ENCODE results near the gene MALRD1. TPM values are rescaled to one million over a fixed set of nuclear protein-coding genes. Genes with fewer than 3 reads are reported as not detected.

MALRD1 gene
- total and polyA plus RNA-seq, 10 donors: 0.06 to 1.6 (median 0.43) TPM

GRCh38 chr10:19658622-19659233, 610.1 kb downstream of the MALRD1 start:
- no peak for DNase-seq
- Histone ChIP-seq H3K27me3 (replicated peaks in 1 of 7) (no peaks in the 10 kb centered on the region), H3K9me3 (no peaks in the 10 kb centered on the region), H3K27ac (no peak overlapping the region), H3K4me1 (no peaks in the 10 kb centered on the region), H3K36me3 (no peaks in the 10 kb centered on the region), H3K4me3 (no peak overlapping the region)
- intact Hi-C loops (cut with DNase I; ENCODE audit: low total_unique reads): no loop called here
- WGBS, 5 donors: 70 to 83% (median 79%) methylated on average over 5 of the region's 5 CpGs
- TF ChIP-seq POLR2A (IDR thresholded peaks at IDR 0.05): no peak
- no peak for TF ChIP-seq POLR2AphosphoS5 (IDR thresholded peaks at IDR 0.05)
- TF ChIP-seq CTCF (IDR thresholded peaks at IDR 0.05 in 8 of 11, conservative IDR thresholded peaks at IDR 0.05 in 3 of 11): no peak

DNA sequence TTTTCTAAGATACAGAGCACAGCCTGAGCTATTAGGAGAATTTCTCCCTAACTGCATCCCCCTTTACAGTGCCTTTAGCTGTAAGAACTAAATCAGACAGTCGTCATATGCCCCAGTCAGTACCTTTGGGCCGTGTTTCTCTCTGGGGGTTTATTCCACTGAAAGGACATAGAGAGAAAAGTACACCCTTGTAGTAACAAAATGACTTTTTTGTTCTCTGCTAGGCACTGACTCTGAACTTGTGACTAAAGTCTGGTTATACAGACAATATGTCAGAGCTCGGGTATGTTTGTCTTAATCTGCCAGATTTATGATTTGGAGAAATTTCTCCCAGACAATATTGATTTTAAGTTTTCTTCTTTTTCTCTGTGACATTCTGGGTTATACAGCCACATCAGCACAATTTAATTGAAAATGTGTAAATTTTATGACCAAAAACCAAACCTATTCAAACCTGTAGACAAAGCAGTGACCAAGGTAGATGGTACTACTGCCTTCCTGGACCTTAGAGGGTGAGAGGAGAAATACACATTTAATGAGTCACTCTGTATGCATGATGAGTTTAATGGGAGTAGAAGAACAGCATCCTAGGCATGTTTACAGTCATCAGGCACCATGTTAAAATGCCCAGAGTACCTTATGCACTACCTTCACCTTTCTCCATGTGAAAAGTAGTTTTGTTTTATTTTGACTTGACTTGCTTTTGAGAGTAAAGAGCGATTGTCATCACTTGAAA, 611.5 kb downstream of the MALRD1 start:
- TF ChIP-seq POLR2AphosphoS5 (IDR thresholded peaks at IDR 0.05): no peak
- TF ChIP-seq CTCF (IDR thresholded peaks at IDR 0.05 in 8 of 11, conservative IDR thresholded peaks at IDR 0.05 in 3 of 11): no peak
- no peak for TF ChIP-seq POLR2A (IDR thresholded peaks at IDR 0.05)
- H3K9me3 ChIP-seq: no peaks in the 10 kb centered on the region
- no peaks in the 10 kb centered on the region for H3K4me1 ChIP-seq
- intact Hi-C loops (cut with DNase I; ENCODE audit: low total_unique reads): no loop called here
- DNase-seq: no peak
- 83 to 88% (median 87%) methylated on average over 4 of the region's 4 CpGs for WGBS, 5 donors
- H3K4me3 ChIP-seq: no peak overlapping the region
- H3K27ac ChIP-seq: no peak overlapping the region
- no peaks in the 10 kb centered on the region for H3K36me3 ChIP-seq
- H3K27me3 ChIP-seq (replicated peaks in 1 of 7): no peaks in the 10 kb centered on the region

DNA sequence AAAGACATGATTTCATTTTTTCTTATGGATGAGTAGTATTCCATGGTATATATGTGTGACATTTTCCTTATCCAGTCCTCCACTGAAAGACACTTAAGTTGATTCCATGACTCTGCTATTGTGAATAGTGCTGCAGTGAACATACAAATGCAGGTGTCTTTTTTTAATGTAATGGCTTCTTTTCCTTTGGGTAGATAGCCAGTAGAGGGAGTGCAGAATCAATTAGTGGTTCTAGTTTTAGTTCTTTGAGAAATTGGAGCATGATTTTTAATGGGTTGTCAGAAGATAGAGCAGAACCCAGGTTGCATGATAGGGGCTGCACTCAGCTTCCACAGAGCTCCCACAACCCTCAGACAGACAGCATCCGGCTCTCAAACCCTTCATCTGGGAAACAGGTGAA, 614.7 kb downstream of the MALRD1 start:
- no peak overlapping the region for H3K27ac ChIP-seq
- H3K4me3 ChIP-seq: no peak overlapping the region
- no peaks in the 10 kb centered on the region for H3K4me1 ChIP-seq
- no peaks in the 10 kb centered on the region for H3K36me3 ChIP-seq
- peaks cover 0 to 12% (median 0%) of the 10 kb centered on the region in 8 donors for H3K9me3 ChIP-seq
- 50 to 100% (median 100%) methylated on average over 1 of the region's 1 CpG for WGBS, 5 donors
- no peak for DNase-seq
- TF ChIP-seq POLR2A (IDR thresholded peaks at IDR 0.05): no peak
- TF ChIP-seq CTCF (IDR thresholded peaks at IDR 0.05 in 8 of 11, conservative IDR thresholded peaks at IDR 0.05 in 3 of 11): no peak
- no peaks in the 10 kb centered on the region for H3K27me3 ChIP-seq (replicated peaks in 1 of 7)
- intact Hi-C loops (cut with DNase I; ENCODE audit: low total_unique reads): no loop called here

DNA sequence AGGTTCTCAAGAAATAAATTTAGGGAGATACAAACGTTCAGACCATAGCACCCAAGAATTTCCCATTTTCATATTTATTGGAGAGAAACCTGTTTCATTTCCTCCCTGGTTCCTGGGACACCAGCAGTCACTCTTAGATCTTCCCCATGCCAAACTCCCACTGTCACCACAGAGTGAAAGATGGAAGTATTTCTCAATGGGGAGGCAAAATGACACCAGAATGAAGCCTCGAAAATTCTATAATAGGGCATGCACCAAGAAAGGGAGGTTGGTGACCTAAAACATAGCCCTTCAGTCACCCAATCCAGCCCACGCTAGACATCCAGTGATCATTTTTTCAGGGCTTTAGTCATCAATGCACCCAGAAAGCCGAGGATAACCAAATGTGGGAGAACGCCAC, 619.5 kb downstream of the MALRD1 start:
- no peak for TF ChIP-seq POLR2AphosphoS5 (IDR thresholded peaks at IDR 0.05)
- no peak for TF ChIP-seq CTCF (IDR thresholded peaks at IDR 0.05 in 8 of 11, conservative IDR thresholded peaks at IDR 0.05 in 3 of 11)
- no peak for TF ChIP-seq POLR2A (IDR thresholded peaks at IDR 0.05)
- DNase-seq: no peak
- H3K4me3 ChIP-seq: no peak overlapping the region
- H3K27ac ChIP-seq: no peak overlapping the region
- peaks cover 0 to 12% (median 0%) of the 10 kb centered on the region in 8 donors for H3K9me3 ChIP-seq
- no peaks in the 10 kb centered on the region for H3K27me3 ChIP-seq (replicated peaks in 1 of 7)
- intact Hi-C loops (cut with DNase I; ENCODE audit: low total_unique reads): no loop called here
- H3K4me1 ChIP-seq: no peaks in the 10 kb centered on the region
- WGBS, 5 donors: 75 to 90% (median 83%) methylated on average over 5 of the region's 5 CpGs
- H3K36me3 ChIP-seq: no peaks in the 10 kb centered on the region
